ENCODE measurements around the gene MRNIP.

The MRNIP gene

DNA sequence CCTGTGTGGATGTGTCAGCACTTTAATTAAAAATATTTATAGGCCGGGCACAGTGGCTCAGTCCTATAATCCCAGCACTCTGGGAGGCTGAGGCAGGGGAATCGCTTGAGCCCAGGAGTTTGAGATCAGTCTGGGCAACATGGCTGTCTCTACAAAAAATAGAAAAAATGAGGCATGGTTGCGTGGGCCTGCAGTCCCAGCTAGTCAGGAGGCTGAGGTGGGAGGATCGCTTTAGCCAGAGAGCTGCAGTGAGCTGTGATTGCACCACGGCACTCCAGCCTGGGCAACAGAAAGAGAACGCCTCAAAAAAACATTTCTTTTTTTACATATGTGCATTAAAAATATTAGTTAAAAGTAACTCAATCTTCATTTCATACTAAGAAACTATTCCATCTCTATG lies 42.8 kb upstream of the MRNIP start:
- Histone ChIP-seq H3K9ac (no peak overlapping the region), H3K27ac (no peak overlapping the region), H3K27me3 (ENCODE audit: control insufficient read depth, insufficient read depth, low read length) (no peaks in the 10 kb centered on the region), H3K36me3 (ENCODE audit: control insufficient read depth, insufficient read depth, low read length) (no peaks in the 10 kb centered on the region), H3K4me3 (ENCODE audit: low read depth, low read length) (no peak overlapping the region), H3K79me2 (peaks cover 8% of the 10 kb centered on the region), H2AFZ (no peak overlapping the region), H3K4me1 (peaks cover 2% of the 10 kb centered on the region), H3K9me3 (ENCODE audit: control insufficient read depth, low read length) (no peaks in the 10 kb centered on the region), H3K4me2 (ENCODE audit: low read length) (no peak overlapping the region)
- TF ChIP-seq, protein P1, sequence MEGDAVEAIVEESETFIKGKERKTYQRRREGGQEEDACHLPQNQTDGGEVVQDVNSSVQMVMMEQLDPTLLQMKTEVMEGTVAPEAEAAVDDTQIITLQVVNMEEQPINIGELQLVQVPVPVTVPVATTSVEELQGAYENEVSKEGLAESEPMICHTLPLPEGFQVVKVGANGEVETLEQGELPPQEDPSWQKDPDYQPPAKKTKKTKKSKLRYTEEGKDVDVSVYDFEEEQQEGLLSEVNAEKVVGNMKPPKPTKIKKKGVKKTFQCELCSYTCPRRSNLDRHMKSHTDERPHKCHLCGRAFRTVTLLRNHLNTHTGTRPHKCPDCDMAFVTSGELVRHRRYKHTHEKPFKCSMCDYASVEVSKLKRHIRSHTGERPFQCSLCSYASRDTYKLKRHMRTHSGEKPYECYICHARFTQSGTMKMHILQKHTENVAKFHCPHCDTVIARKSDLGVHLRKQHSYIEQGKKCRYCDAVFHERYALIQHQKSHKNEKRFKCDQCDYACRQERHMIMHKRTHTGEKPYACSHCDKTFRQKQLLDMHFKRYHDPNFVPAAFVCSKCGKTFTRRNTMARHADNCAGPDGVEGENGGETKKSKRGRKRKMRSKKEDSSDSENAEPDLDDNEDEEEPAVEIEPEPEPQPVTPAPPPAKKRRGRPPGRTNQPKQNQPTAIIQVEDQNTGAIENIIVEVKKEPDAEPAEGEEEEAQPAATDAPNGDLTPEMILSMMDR (IDR thresholded peaks at IDR 0.05) = no peak

DNA sequence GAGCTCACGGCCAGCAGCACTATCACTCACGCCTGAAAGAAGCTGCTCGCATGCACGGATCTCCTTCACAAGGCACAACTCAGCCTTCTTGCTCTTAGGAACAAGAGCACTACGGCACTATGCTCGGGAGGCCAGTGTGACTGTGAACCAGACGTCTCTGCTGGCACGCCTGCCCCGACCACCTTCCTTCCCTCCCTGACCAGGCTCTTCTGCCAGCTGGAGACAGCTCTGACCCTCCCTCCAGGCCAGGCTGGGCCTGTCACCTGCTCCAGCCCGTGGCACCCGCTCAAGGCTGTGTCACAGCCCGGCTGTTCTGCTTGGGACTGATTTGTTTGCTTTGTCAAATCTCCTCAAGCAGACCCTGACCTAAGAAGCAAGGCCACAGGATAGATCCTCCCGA lies 42.1 kb upstream of the MRNIP start:
- no peak overlapping the region for H3K9ac ChIP-seq
- H3K4me3 ChIP-seq (ENCODE audit: low read depth, low read length) = no peak overlapping the region
- no peak overlapping the region for H3K4me2 ChIP-seq (ENCODE audit: low read length)
- peaks cover 8% of the 10 kb centered on the region for H3K79me2 ChIP-seq
- H3K36me3 ChIP-seq (ENCODE audit: control insufficient read depth, insufficient read depth, low read length) = no peaks in the 10 kb centered on the region
- TF ChIP-seq, protein P1 (IDR thresholded peaks at IDR 0.05) = no peak
- no peak overlapping the region for H3K27ac ChIP-seq
- H2AFZ ChIP-seq = no peak overlapping the region
- H3K9me3 ChIP-seq (ENCODE audit: control insufficient read depth, low read length) = no peaks in the 10 kb centered on the region
- H3K4me1 ChIP-seq = no peaks in the 10 kb centered on the region
- no peaks in the 10 kb centered on the region for H3K27me3 ChIP-seq (ENCODE audit: control insufficient read depth, insufficient read depth, low read length)

DNA sequence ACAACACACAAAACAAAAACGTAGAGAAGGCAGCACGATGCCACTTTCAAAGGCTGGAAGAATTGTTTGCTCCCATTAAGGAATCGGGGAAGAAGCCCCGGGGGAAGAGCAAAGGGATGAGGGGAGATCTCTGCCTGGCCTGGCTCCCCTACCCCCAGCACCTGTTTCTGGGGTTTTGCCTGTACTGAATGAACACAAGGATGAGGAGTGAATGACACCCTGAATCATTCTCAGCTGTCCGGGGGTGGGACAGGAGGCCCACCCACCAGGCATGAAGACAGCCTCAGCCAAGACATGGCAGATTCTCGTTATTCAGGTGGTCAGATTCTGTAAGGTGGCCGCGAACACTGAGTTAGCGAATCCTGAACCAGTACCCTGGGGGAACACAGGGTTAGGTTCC lies 41.6 kb upstream of the MRNIP start:
- no peaks in the 10 kb centered on the region for H3K9me3 ChIP-seq (ENCODE audit: control insufficient read depth, low read length)
- no peak overlapping the region for H3K4me2 ChIP-seq (ENCODE audit: low read length)
- no peak overlapping the region for H3K9ac ChIP-seq
- no peak overlapping the region for H3K27ac ChIP-seq
- TF ChIP-seq, protein P1 (IDR thresholded peaks at IDR 0.05) = no peak
- H2AFZ ChIP-seq = no peak overlapping the region
- H3K79me2 ChIP-seq = peaks cover 8% of the 10 kb centered on the region
- no peak overlapping the region for H3K4me3 ChIP-seq (ENCODE audit: low read depth, low read length)
- H3K27me3 ChIP-seq (ENCODE audit: control insufficient read depth, insufficient read depth, low read length) = no peaks in the 10 kb centered on the region
- no peaks in the 10 kb centered on the region for H3K4me1 ChIP-seq
- no peaks in the 10 kb centered on the region for H3K36me3 ChIP-seq (ENCODE audit: control insufficient read depth, insufficient read depth, low read length)

- Histone ChIP-seq H3K4me1 (no peaks in the 10 kb centered on the region), H3K4me3 (ENCODE audit: low read depth, low read length) (no peak overlapping the region), H3K27me3 (ENCODE audit: control insufficient read depth, insufficient read depth, low read length) (no peaks in the 10 kb centered on the region), H3K79me2 (no peaks in the 10 kb centered on the region), H3K9me3 (ENCODE audit: control insufficient read depth, low read length) (no peaks in the 10 kb centered on the region), H3K36me3 (ENCODE audit: control insufficient read depth, insufficient read depth, low read length) (no peaks in the 10 kb centered on the region), H3K9ac (no peak overlapping the region), H2AFZ (no peak overlapping the region), H3K4me2 (ENCODE audit: low read length) (no peak overlapping the region), H3K27ac (no peak overlapping the region)
- TF ChIP-seq, protein P1 (IDR thresholded peaks at IDR 0.05) = no peak
Observed at GRCh38 chr5:179895861-179896260, 37.2 kb upstream of the MRNIP start.

Data from parathyroid adenoma (tissue), 2 donors.